Liver (tissue), 3 donors: ENCODE data around the gene ZNF687.

Experiments
- ATF3 ChIP-seq: IDR thresholded peaks from 2 replicates; pipeline ENCODE4 v1.6.1; 2016; ENCODE audit warnings: antibody characterized with exemption
- CTCF ChIP-seq: fragments of 150-350 bp; IDR thresholded peaks from 2 replicates; pipeline ENCODE4 v1.5.1; 2017; ENCODE audit warnings: improper control_type of control experiment, low read depth, low read length; ENCODE audit not compliant: missing input control
- EGR1 ChIP-seq, 2 donors: IDR thresholded peaks; 2 replicates each; pipeline ENCODE4 v1.6.1; 2016 to 2018; ENCODE audit warnings: antibody characterized with exemption in 2 of 2, low read depth in 2 of 2
- JUND ChIP-seq, 2 donors: IDR thresholded peaks; 2 replicates each; pipeline ENCODE4 v1.6.1; 2016; ENCODE audit warnings: antibody characterized with exemption in 2 of 2
- MAX ChIP-seq: IDR thresholded peaks from 2 replicates; pipeline ENCODE4 v1.6.1; 2016; ENCODE audit warnings: antibody characterized with exemption
- REST ChIP-seq: IDR thresholded peaks from 2 replicates; pipeline ENCODE4 v1.6.1; 2016; ENCODE audit warnings: antibody characterized with exemption, mild to moderate bottlenecking
- RXRA ChIP-seq, 2 donors: IDR thresholded peaks; 2 replicates each; pipeline ENCODE4 v1.6.1; 2017 to 2018; ENCODE audit warnings: antibody characterized with exemption in 2 of 2, mild to moderate bottlenecking in 1 of 2
- SP1 ChIP-seq: IDR thresholded peaks from 2 replicates; pipeline ENCODE4 v1.6.1; 2018; ENCODE audit warnings: antibody characterized with exemption, mild to moderate bottlenecking
- YY1 ChIP-seq: IDR thresholded peaks from 2 replicates; pipeline ENCODE4 v1.6.1; 2016; ENCODE audit warnings: antibody characterized with exemption, mild to moderate bottlenecking
- donor health status: healthy.
- donor health status: healthy.

- TF ChIP-seq CTCF (peak; percentile 70), REST (no peak), JUND (IDR thresholded peaks at IDR 0.05) (peak in 1 of 2 donors; percentile 20), MAX (no peak), ATF3 (no peak), YY1 (peak; percentile 30), RXRA (IDR thresholded peaks at IDR 0.05) (peak; percentile 36 to 41), SP1 (peak; percentile 25), EGR1 (IDR thresholded peaks at IDR 0.05; ENCODE audit: low read depth in 2 of 2) (no peak)
Measured at GRCh38 chr1:151340870-151341754, 59.0 kb downstream of the ZNF687 start.
